Measurements from ENCODE around the gene AKIRIN1.

- no peak for TF ChIP-seq CTCF (IDR thresholded peaks at IDR 0.05)
- TF ChIP-seq POLR2AphosphoS5 (IDR thresholded peaks at IDR 0.05): peak in 1 of 3 donors; percentile 3
Observed at GRCh38 chr1:38941527-38942019, 49.5 kb upstream of the AKIRIN1 start, which contains the start of gene RHBDL2.

Data from suprapubic skin (tissue), 3 donors.